ENCODE measurements around the gene ROPN1L. TPM values are rescaled to one million over a fixed set of nuclear protein-coding genes. Genes with fewer than 3 reads are reported as not detected.
A peak's percentile ranks its signal among the peaks of the same experiment; 100 is the strongest.

The ROPN1L gene
- total and polyA plus RNA-seq, 2 of the 13 experiments (the other 11 are each of a cell fraction or from before 2014, with no cell fraction given), result not detected

DNA sequence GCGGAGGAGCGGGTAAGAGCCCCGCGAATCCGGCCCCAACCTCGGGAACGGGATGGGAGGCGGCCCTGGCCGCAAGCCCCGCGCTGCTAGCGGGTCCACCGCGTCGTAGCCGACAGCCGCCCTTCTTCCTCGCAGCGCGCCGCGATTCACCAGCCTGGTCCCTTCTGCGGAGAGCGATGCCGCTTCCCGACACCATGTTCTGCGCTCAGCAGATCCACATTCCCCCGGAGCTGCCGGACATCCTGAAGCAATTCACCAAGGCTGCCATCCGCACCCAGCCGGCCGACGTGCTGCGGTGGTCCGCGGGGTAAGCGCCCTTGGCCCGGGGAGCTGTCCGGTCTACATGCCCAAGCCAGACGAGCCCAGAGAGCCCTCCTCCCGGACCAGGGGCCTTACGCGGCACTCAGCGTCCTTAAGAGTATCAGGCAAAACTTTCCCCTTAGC is 335 bp downstream of the ROPN1L start (continued):
- TF ChIP-seq UBTF (CRISPR knock-in tag; IDR thresholded peaks at IDR 0.05), result peak; percentile 54; the same call in 1 of the 2 replicates
- TF ChIP-seq KLF11 (CRISPR knock-in tag; IDR thresholded peaks at IDR 0.05), result no peak
- TF ChIP-seq, protein P1, sequence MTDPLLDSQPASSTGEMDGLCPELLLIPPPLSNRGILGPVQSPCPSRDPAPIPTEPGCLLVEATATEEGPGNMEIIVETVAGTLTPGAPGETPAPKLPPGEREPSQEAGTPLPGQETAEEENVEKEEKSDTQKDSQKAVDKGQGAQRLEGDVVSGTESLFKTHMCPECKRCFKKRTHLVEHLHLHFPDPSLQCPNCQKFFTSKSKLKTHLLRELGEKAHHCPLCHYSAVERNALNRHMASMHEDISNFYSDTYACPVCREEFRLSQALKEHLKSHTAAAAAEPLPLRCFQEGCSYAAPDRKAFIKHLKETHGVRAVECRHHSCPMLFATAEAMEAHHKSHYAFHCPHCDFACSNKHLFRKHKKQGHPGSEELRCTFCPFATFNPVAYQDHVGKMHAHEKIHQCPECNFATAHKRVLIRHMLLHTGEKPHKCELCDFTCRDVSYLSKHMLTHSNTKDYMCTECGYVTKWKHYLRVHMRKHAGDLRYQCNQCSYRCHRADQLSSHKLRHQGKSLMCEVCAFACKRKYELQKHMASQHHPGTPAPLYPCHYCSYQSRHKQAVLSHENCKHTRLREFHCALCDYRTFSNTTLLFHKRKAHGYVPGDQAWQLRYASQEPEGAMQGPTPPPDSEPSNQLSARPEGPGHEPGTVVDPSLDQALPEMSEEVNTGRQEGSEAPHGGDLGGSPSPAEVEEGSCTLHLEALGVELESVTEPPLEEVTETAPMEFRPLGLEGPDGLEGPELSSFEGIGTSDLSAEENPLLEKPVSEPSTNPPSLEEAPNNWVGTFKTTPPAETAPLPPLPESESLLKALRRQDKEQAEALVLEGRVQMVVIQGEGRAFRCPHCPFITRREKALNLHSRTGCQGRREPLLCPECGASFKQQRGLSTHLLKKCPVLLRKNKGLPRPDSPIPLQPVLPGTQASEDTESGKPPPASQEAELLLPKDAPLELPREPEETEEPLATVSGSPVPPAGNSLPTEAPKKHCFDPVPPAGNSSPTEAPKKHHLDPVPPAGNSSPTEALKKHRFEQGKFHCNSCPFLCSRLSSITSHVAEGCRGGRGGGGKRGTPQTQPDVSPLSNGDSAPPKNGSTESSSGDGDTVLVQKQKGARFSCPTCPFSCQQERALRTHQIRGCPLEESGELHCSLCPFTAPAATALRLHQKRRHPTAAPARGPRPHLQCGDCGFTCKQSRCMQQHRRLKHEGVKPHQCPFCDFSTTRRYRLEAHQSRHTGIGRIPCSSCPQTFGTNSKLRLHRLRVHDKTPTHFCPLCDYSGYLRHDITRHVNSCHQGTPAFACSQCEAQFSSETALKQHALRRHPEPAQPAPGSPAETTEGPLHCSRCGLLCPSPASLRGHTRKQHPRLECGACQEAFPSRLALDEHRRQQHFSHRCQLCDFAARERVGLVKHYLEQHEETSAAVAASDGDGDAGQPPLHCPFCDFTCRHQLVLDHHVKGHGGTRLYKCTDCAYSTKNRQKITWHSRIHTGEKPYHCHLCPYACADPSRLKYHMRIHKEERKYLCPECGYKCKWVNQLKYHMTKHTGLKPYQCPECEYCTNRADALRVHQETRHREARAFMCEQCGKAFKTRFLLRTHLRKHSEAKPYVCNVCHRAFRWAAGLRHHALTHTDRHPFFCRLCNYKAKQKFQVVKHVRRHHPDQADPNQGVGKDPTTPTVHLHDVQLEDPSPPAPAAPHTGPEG (CRISPR knock-in tag; IDR thresholded peaks at IDR 0.05), result 0 out of 2 replicates have a peak, but pooled peaks have one; percentile 15
- no peak for TF ChIP-seq ZHX2 (IDR thresholded peaks at IDR 0.05; ENCODE audit: low read depth)
- TF ChIP-seq ZHX2 (CRISPR knock-in tag; IDR thresholded peaks at IDR 0.05; ENCODE audit: borderline replicate concordance), result 0 out of 2 replicates have a peak, but pooled peaks have one; percentile 29
- 0 out of 3 replicates have a peak, but pooled peaks have one; percentile 6 for TF ChIP-seq MXI1 (IDR thresholded peaks at IDR 0.05; ENCODE audit: borderline replicate concordance, low read depth, low read length)
- 0 out of 2 replicates have a peak, but pooled peaks have one; percentile 56 for TF ChIP-seq NR3C1 (CRISPR knock-in tag; IDR thresholded peaks at IDR 0.05)
- 0 out of 2 replicates have a peak, but pooled peaks have one; percentile 64 for TF ChIP-seq NFIB (CRISPR knock-in tag; IDR thresholded peaks at IDR 0.05; ENCODE audit: borderline replicate concordance)
- TF ChIP-seq ZNF501 (CRISPR knock-in tag; IDR thresholded peaks at IDR 0.05), result 0 out of 2 replicates have a peak, but pooled peaks have one; percentile 4
- 0 out of 2 replicates have a peak, but pooled peaks have one; percentile 24 for TF ChIP-seq ZNF788 (CRISPR knock-in tag; IDR thresholded peaks at IDR 0.05; ENCODE audit: borderline replicate concordance)
- 0 out of 2 replicates have a peak, but pooled peaks have one; percentile 11 for TF ChIP-seq PITX1 (CRISPR knock-in tag; IDR thresholded peaks at IDR 0.05)
- no peak for TF ChIP-seq ZFP41 (CRISPR knock-in tag; IDR thresholded peaks at IDR 0.05; ENCODE audit: borderline replicate concordance)
- no peak for TF ChIP-seq GATAD2A (CRISPR knock-in tag; IDR thresholded peaks at IDR 0.05)
- 0 out of 2 replicates have a peak, but pooled peaks have one; percentile 16 for TF ChIP-seq RAD21 (CRISPR knock-in tag; IDR thresholded peaks at IDR 0.05)
